Measurements from ENCODE around the gene ADAMTS16.

Gene ADAMTS16

GRCh38 chr5:5363045-5363444, 222.9 kb downstream of the ADAMTS16 start:
- Histone ChIP-seq H2AFZ (ENCODE audit: low read length) (no peak overlapping the region), H3K27me3 (ENCODE audit: insufficient read depth, low read length) (no peaks in the 10 kb centered on the region), H3K4me3 (ENCODE audit: low read depth, low read length, poor library complexity, severe bottlenecking) (no peak overlapping the region), H3K9me2 (ENCODE audit: low read depth, low read length) (no peaks in the 10 kb centered on the region), H4K20me1 (ENCODE audit: insufficient read depth, low read length) (no peaks in the 10 kb centered on the region), H3F3A (ENCODE audit: insufficient read depth, low read length) (no peaks in the 10 kb centered on the region), H3K4me1 (ENCODE audit: insufficient read depth, low read length, severe bottlenecking) (no peaks in the 10 kb centered on the region), H3K36me3 (ENCODE audit: insufficient read depth, low read length) (no peaks in the 10 kb centered on the region), H3K9me3 (ENCODE audit: low read length) (no peaks in the 10 kb centered on the region), H3K79me2 (ENCODE audit: insufficient read depth, low read length) (no peaks in the 10 kb centered on the region), H3K4me2 (ENCODE audit: low read length) (no peak overlapping the region), H3K27ac (ENCODE audit: low read depth, low read length, poor library complexity, severe bottlenecking) (no peak overlapping the region), H3K9ac (ENCODE audit: low read length) (no peak overlapping the region)
- no peak for TF ChIP-seq CTCF (IDR thresholded peaks at IDR 0.05; ENCODE audit: low read length)
- no peak for TF ChIP-seq EZH2 (IDR thresholded peaks at IDR 0.05; ENCODE audit: borderline replicate concordance, low read length)

GRCh38 chr5:5364932-5365331, 224.8 kb downstream of the ADAMTS16 start:
- no peaks in the 10 kb centered on the region for H3K9me2 ChIP-seq (ENCODE audit: low read depth, low read length)
- no peaks in the 10 kb centered on the region for H4K20me1 ChIP-seq (ENCODE audit: insufficient read depth, low read length)
- H3K27me3 ChIP-seq (ENCODE audit: insufficient read depth, low read length) = no peaks in the 10 kb centered on the region
- H3F3A ChIP-seq (ENCODE audit: insufficient read depth, low read length) = no peaks in the 10 kb centered on the region
- H3K9me3 ChIP-seq (ENCODE audit: low read length) = no peaks in the 10 kb centered on the region
- H3K79me2 ChIP-seq (ENCODE audit: insufficient read depth, low read length) = no peaks in the 10 kb centered on the region
- H2AFZ ChIP-seq (ENCODE audit: low read length) = no peak overlapping the region
- no peaks in the 10 kb centered on the region for H3K4me1 ChIP-seq (ENCODE audit: insufficient read depth, low read length, severe bottlenecking)
- H3K4me2 ChIP-seq (ENCODE audit: low read length) = no peak overlapping the region
- no peaks in the 10 kb centered on the region for H3K36me3 ChIP-seq (ENCODE audit: insufficient read depth, low read length)
- H3K27ac ChIP-seq (ENCODE audit: low read depth, low read length, poor library complexity, severe bottlenecking) = no peak overlapping the region
- H3K4me3 ChIP-seq (ENCODE audit: low read depth, low read length, poor library complexity, severe bottlenecking) = no peak overlapping the region
- no peak overlapping the region for H3K9ac ChIP-seq (ENCODE audit: low read length)
- no peak for TF ChIP-seq CTCF (IDR thresholded peaks at IDR 0.05; ENCODE audit: low read length)
- no peak for TF ChIP-seq EZH2 (IDR thresholded peaks at IDR 0.05; ENCODE audit: borderline replicate concordance, low read length)

DNA sequence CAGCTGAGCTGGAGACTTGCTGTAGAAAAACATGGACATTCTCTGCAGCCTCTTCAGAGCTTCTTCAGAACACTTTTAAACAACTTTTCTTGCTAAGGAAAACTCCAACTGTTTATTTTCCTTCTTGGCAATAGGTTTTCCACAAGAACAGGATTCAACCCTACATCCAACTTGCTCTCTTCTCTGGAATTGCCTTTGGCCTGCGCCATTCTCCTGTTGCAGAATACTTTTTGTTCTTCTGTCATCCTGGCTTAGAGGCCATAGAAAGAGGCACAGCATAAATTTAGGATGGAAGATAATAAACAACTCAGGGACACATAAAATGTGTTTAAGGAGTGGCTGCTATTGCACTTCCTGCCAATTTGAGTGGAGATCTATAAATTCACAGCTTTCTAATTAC, 227.6 kb downstream of the ADAMTS16 start:
- H3K79me2 ChIP-seq (ENCODE audit: insufficient read depth, low read length) = no peaks in the 10 kb centered on the region
- H3K27me3 ChIP-seq (ENCODE audit: insufficient read depth, low read length) = no peaks in the 10 kb centered on the region
- H3K4me2 ChIP-seq (ENCODE audit: low read length) = no peak overlapping the region
- no peak overlapping the region for H2AFZ ChIP-seq (ENCODE audit: low read length)
- no peaks in the 10 kb centered on the region for H3K9me2 ChIP-seq (ENCODE audit: low read depth, low read length)
- no peak for TF ChIP-seq EZH2 (IDR thresholded peaks at IDR 0.05; ENCODE audit: borderline replicate concordance, low read length)
- TF ChIP-seq CTCF (IDR thresholded peaks at IDR 0.05; ENCODE audit: low read length) = no peak
- H3K9me3 ChIP-seq (ENCODE audit: low read length) = no peaks in the 10 kb centered on the region
- H4K20me1 ChIP-seq (ENCODE audit: insufficient read depth, low read length) = no peaks in the 10 kb centered on the region
- no peaks in the 10 kb centered on the region for H3K4me1 ChIP-seq (ENCODE audit: insufficient read depth, low read length, severe bottlenecking)
- H3K9ac ChIP-seq (ENCODE audit: low read length) = no peak overlapping the region
- H3K4me3 ChIP-seq (ENCODE audit: low read depth, low read length, poor library complexity, severe bottlenecking) = no peak overlapping the region
- H3K27ac ChIP-seq (ENCODE audit: low read depth, low read length, poor library complexity, severe bottlenecking) = no peak overlapping the region
- H3K36me3 ChIP-seq (ENCODE audit: insufficient read depth, low read length) = no peaks in the 10 kb centered on the region
- no peaks in the 10 kb centered on the region for H3F3A ChIP-seq (ENCODE audit: insufficient read depth, low read length)
